ENCODE data around the gene NELL2. TPM values are rescaled to one million over a fixed set of nuclear protein-coding genes. Genes with fewer than 3 reads are reported as not detected.

Gene NELL2
- total and polyA plus RNA-seq, 2 donors from 2014 or later = 0.30 to 3.3 TPM

DNA sequence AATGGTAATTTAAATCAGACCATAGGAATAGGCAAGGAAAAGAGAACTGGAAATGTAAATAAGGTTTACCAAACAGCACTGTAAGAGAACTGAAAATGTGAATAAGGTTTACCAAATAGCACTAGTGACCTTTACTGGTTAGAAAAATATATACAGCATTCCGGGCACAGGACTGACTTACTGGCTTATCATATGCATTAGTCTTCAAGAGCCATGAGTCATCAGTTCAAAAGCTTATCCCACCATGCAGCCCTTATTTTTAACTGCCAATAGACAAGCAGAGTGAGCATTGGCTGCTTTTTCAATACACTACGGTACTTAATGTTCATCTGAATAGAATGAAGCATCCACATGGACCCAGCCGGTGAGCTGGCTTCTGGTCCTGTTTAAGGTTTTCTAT lies 13.0 kb upstream of the NELL2 start:
- H3K27me3 ChIP-seq (ENCODE audit: control insufficient read depth, insufficient read depth, low read length) = no peaks in the 10 kb centered on the region
- intact Hi-C loops (cut with DNase I) = no loop called here
- DNase-seq (no peak), FAIRE-seq (no peak)
- H3K36me3 ChIP-seq (ENCODE audit: control insufficient read depth in 2 of 3, insufficient read depth in 3 of 3, low read length in 3 of 3) = no peaks in the 10 kb centered on the region
- H3K4me3 ChIP-seq (ENCODE audit: low read length in 3 of 3) = no peak overlapping the region
- H3K27ac ChIP-seq (ENCODE audit: low read depth in 2 of 2, low read length in 2 of 2) = no peak overlapping the region
- H3K4me1 ChIP-seq (ENCODE audit: control insufficient read depth in 2 of 3, insufficient read depth in 2 of 3, low read depth in 1 of 3, low read length in 3 of 3) = no peaks in the 10 kb centered on the region
- no peaks in the 10 kb centered on the region for H3K9me3 ChIP-seq (ENCODE audit: control insufficient read depth in 2 of 3, insufficient read depth in 1 of 3, low read length in 3 of 3)
- TF ChIP-seq, protein P1, sequence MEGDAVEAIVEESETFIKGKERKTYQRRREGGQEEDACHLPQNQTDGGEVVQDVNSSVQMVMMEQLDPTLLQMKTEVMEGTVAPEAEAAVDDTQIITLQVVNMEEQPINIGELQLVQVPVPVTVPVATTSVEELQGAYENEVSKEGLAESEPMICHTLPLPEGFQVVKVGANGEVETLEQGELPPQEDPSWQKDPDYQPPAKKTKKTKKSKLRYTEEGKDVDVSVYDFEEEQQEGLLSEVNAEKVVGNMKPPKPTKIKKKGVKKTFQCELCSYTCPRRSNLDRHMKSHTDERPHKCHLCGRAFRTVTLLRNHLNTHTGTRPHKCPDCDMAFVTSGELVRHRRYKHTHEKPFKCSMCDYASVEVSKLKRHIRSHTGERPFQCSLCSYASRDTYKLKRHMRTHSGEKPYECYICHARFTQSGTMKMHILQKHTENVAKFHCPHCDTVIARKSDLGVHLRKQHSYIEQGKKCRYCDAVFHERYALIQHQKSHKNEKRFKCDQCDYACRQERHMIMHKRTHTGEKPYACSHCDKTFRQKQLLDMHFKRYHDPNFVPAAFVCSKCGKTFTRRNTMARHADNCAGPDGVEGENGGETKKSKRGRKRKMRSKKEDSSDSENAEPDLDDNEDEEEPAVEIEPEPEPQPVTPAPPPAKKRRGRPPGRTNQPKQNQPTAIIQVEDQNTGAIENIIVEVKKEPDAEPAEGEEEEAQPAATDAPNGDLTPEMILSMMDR (IDR thresholded peaks at IDR 0.05; ENCODE audit: borderline replicate concordance, extremely low read depth, insufficient read depth) = no peak
- no peak overlapping the region for H3K9ac ChIP-seq (ENCODE audit: low read length in 3 of 3)

- Histone ChIP-seq H3K36me3 (ENCODE audit: control insufficient read depth in 2 of 3, insufficient read depth in 3 of 3, low read length in 3 of 3) (no peaks in the 10 kb centered on the region), H3K27me3 (ENCODE audit: control insufficient read depth, insufficient read depth, low read length) (no peaks in the 10 kb centered on the region), H3K4me1 (ENCODE audit: control insufficient read depth in 2 of 3, insufficient read depth in 2 of 3, low read depth in 1 of 3, low read length in 3 of 3) (no peaks in the 10 kb centered on the region), H3K9me3 (ENCODE audit: control insufficient read depth in 2 of 3, insufficient read depth in 1 of 3, low read length in 3 of 3) (peaks cover 0 to 5% (median 0%) of the 10 kb centered on the region in 3 donors), H3K9ac (ENCODE audit: low read length in 3 of 3) (no peak overlapping the region), H3K4me3 (ENCODE audit: low read length in 3 of 3) (no peak overlapping the region), H3K27ac (ENCODE audit: low read depth in 2 of 2, low read length in 2 of 2) (no peak overlapping the region)
- DNase-seq (no peak), FAIRE-seq (no peak)
- TF ChIP-seq, protein P1 (IDR thresholded peaks at IDR 0.05; ENCODE audit: borderline replicate concordance, extremely low read depth, insufficient read depth) = no peak
- intact Hi-C loops (cut with DNase I) = no loop called here
Measured at GRCh38 chr12:44885902-44886301, 9.8 kb upstream of the NELL2 start.

GRCh38 chr12:44881197-44881596 lies 5.1 kb upstream of the NELL2 start:
- no peak for DNase-seq
- intact Hi-C loops (cut with DNase I) = no loop called here

More at GRCh38 chr12:44881197-44881596, 5.1 kb upstream of the NELL2 start:
- Histone ChIP-seq H3K4me1 (ENCODE audit: control insufficient read depth in 2 of 3, insufficient read depth in 2 of 3, low read depth in 1 of 3, low read length in 3 of 3) (peaks cover 0 to 2% (median 0%) of the 10 kb centered on the region in 3 donors), H3K27me3 (ENCODE audit: control insufficient read depth, insufficient read depth, low read length) (no peaks in the 10 kb centered on the region), H3K36me3 (ENCODE audit: control insufficient read depth in 2 of 3, insufficient read depth in 3 of 3, low read length in 3 of 3) (no peaks in the 10 kb centered on the region), H3K9me3 (ENCODE audit: control insufficient read depth in 2 of 3, insufficient read depth in 1 of 3, low read length in 3 of 3) (peaks cover 0 to 9% (median 0%) of the 10 kb centered on the region in 3 donors), H3K4me3 (ENCODE audit: low read length in 3 of 3) (no peak overlapping the region), H3K27ac (ENCODE audit: low read depth in 2 of 2, low read length in 2 of 2) (no peak overlapping the region), H3K9ac (ENCODE audit: low read length in 3 of 3) (no peak overlapping the region)
- TF ChIP-seq, protein P1 (IDR thresholded peaks at IDR 0.05; ENCODE audit: borderline replicate concordance, extremely low read depth, insufficient read depth) = no peak
- no peak for FAIRE-seq
